ENCODE data around the gene CABCOCO1. TPM values are rescaled to one million over a fixed set of nuclear protein-coding genes. Genes with fewer than 3 reads are reported as not detected.

The CABCOCO1 gene
- total RNA-seq, 4 donors from 2014 or later: not detected

DNA sequence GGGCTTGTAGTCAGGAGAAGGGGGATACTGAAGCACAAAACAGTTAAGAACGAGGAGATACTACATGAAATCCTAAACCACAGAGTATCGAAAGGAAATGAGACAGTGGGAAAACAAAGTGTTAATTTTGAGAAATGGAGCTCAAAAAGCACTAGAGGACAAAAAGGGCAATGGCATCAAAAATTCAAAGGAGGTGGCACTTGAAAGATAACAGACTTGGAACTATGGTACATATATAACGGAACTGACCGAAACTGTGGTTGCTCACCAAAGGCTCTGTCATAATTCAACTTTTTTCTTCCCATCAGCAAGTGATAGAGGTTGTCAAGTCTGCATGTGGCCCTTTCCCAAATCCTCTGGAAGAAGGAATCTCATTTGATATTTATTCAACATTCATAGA, 97.0 kb downstream of the CABCOCO1 start:
- Histone ChIP-seq H3K4me3 (no peak overlapping the region), H3K27me3 (no peaks in the 10 kb centered on the region), H3K36me3 (no peaks in the 10 kb centered on the region), H3K4me1 (peaks cover 0 to 20% (median 2%) of the 10 kb centered on the region in 4 donors), H3K9me3 (no peaks in the 10 kb centered on the region), H3K27ac (no peak overlapping the region)
- TF ChIP-seq, protein P1, sequence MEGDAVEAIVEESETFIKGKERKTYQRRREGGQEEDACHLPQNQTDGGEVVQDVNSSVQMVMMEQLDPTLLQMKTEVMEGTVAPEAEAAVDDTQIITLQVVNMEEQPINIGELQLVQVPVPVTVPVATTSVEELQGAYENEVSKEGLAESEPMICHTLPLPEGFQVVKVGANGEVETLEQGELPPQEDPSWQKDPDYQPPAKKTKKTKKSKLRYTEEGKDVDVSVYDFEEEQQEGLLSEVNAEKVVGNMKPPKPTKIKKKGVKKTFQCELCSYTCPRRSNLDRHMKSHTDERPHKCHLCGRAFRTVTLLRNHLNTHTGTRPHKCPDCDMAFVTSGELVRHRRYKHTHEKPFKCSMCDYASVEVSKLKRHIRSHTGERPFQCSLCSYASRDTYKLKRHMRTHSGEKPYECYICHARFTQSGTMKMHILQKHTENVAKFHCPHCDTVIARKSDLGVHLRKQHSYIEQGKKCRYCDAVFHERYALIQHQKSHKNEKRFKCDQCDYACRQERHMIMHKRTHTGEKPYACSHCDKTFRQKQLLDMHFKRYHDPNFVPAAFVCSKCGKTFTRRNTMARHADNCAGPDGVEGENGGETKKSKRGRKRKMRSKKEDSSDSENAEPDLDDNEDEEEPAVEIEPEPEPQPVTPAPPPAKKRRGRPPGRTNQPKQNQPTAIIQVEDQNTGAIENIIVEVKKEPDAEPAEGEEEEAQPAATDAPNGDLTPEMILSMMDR (IDR thresholded peaks at IDR 0.05): no peak
- no peak for TF ChIP-seq EP300 (IDR thresholded peaks at IDR 0.05)
- TF ChIP-seq POLR2A (IDR thresholded peaks at IDR 0.05): no peak
- 96 to 99% methylated on average over 4 of the region's 4 CpGs for WGBS, 2 donors
- no peak for DNase-seq (ENCODE audit: low spot score in 2 of 2)

DNA sequence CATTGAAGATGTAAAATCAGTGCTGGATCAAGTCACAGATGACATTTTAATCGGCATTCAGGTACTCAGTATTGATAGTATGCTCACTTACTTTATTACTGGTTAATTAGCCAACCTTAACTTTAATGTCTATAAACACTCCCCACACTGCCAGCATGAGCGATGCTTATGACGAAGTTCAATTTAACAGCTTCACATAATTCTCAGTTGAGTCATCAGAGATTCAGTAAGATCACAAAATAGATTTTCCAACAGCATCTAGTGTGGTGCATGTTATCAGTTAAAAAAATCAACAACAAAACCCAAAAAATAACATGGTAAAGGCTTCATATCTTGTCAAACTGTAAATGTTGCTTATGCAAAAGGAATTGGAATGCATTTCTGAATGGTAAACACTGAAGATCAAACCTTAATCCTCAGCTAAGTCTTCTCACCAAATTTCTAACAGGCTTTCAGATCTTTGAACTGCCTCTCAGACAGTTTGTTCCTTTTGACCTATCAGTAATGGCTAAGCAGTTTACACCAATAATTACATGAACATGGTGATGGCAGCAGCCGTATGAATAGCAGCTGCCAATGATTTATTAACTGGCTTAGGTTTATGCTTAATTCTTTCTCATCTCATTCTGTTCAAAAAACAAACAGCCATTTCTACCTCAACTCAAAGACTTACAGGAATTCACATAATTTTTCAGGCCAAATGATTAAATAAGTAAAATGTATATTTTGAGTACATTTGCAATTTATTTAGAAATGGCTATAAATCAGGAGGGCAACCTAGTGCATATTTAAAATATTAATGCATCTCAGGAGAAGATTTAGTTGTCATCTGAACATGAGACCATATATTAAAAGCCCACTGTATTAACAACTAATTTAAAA, 98.5 kb downstream of the CABCOCO1 start:
- no peak for TF ChIP-seq POLR2A (IDR thresholded peaks at IDR 0.05)
- no peak for TF ChIP-seq EP300 (IDR thresholded peaks at IDR 0.05)
- TF ChIP-seq, protein P1 (IDR thresholded peaks at IDR 0.05): no peak
- H3K36me3 ChIP-seq: no peaks in the 10 kb centered on the region
- H3K4me1 ChIP-seq: peaks cover 0 to 20% (median 2%) of the 10 kb centered on the region in 4 donors
- peak overlapping the region in 3 of 4 donors; percentile 1 to 31 (median 8) for H3K27ac ChIP-seq
- H3K27me3 ChIP-seq: no peaks in the 10 kb centered on the region
- WGBS, 2 donors: 46 to 53% methylated on average over 4 of the region's 4 CpGs
- H3K4me3 ChIP-seq: no peak overlapping the region
- H3K9me3 ChIP-seq: no peaks in the 10 kb centered on the region
- DNase-seq (ENCODE audit: low spot score in 2 of 2): no peak

DNA sequence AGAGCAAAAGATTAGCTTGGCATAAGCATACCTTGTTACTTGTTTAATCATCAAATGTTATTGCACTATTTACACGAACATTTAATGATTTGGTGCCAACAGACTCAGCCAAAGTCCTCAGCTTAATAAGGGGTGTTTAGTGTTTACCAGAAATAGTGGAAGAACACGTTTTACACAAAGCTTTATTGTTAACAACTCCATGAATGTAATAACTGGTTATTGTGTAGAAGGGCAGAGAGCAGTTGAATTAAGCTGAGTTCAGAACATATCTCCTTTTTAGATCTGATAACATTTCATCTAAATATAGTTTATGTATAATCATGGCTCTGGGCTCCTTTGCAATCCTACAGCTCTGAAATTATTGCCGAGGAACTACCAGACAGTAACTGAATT, 99.1 kb downstream of the CABCOCO1 start:
- DNase-seq (ENCODE audit: low spot score in 2 of 2): no peak
- Histone ChIP-seq H3K27me3 (no peaks in the 10 kb centered on the region), H3K9me3 (no peaks in the 10 kb centered on the region), H3K27ac (peak overlapping the region in 2 of 4 donors; percentile 8 to 31), H3K4me1 (peaks cover 0 to 20% (median 2%) of the 10 kb centered on the region in 4 donors), H3K36me3 (no peaks in the 10 kb centered on the region), H3K4me3 (no peak overlapping the region)
- 32 to 36% methylated on average over 3 of the region's 3 CpGs for WGBS, 2 donors
- TF ChIP-seq, protein P1 (IDR thresholded peaks at IDR 0.05): no peak
- TF ChIP-seq EP300 (IDR thresholded peaks at IDR 0.05) (no peak), POLR2A (IDR thresholded peaks at IDR 0.05) (no peak)

DNA sequence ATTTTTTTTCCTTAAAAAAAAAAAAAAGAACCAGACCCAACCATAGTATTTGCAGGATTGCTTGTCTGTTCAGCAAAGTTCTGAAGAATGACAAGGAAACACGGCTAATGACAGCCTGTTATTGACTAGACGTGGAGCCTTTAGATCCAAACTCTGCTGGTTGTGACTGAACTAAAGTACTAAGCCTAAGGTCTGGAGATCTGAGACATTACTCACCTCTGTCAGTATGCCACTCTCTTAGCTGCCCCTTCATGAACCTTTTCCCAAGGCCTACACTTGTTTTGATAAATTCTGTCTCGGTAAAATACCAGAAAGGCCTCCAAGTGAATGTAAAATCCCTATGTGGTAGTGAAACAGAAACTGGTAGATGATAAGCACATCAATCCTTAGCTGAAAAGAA, 101.0 kb downstream of the CABCOCO1 start:
- H3K4me3 ChIP-seq: no peak overlapping the region
- TF ChIP-seq POLR2A (IDR thresholded peaks at IDR 0.05) (no peak), EP300 (IDR thresholded peaks at IDR 0.05) (no peak)
- TF ChIP-seq, protein P1 (IDR thresholded peaks at IDR 0.05): no peak
- WGBS, 2 donors: 94% methylated on average over 3 of the region's 3 CpGs
- DNase-seq (ENCODE audit: low spot score in 2 of 2): no peak
- H3K36me3 ChIP-seq: no peaks in the 10 kb centered on the region
- no peaks in the 10 kb centered on the region for H3K27me3 ChIP-seq
- H3K4me1 ChIP-seq: peaks cover 0 to 12% (median 2%) of the 10 kb centered on the region in 4 donors
- H3K9me3 ChIP-seq: no peaks in the 10 kb centered on the region
- H3K27ac ChIP-seq: no peak overlapping the region

DNA sequence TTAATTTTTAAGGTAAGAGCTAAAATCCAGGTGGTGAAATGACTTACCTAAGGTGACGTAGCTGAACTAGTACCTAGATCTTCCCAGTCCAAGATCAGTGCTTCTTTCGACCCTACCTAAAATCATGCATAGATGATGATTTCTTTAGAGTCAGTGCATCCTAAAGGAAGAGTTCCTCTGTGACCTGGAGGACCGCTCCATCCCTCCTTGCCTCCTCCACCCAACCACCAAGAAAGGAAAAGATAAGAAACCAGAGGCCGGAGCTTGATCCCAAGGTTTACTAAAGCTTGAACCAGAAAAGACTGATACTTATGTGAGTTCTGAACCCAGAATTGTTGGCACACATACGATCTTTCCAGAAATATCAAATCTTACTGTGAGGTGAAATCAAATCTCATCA, 101.8 kb downstream of the CABCOCO1 start:
- Histone ChIP-seq H3K4me1 (peaks cover 0 to 12% (median 2%) of the 10 kb centered on the region in 4 donors), H3K9me3 (no peaks in the 10 kb centered on the region), H3K27ac (no peak overlapping the region), H3K27me3 (no peaks in the 10 kb centered on the region), H3K4me3 (no peak overlapping the region), H3K36me3 (no peaks in the 10 kb centered on the region)
- TF ChIP-seq POLR2A (IDR thresholded peaks at IDR 0.05) (no peak), EP300 (IDR thresholded peaks at IDR 0.05) (no peak)
- TF ChIP-seq, protein P1 (IDR thresholded peaks at IDR 0.05): no peak
- WGBS, 2 donors: 86 to 95% methylated on average over 5 of the region's 5 CpGs
- DNase-seq (ENCODE audit: low spot score in 2 of 2): no peak
